ENCODE data around the gene TRIM4. TPM values are rescaled to one million over a fixed set of nuclear protein-coding genes. Genes with fewer than 3 reads are reported as not detected.

Gene TRIM4, protein sequence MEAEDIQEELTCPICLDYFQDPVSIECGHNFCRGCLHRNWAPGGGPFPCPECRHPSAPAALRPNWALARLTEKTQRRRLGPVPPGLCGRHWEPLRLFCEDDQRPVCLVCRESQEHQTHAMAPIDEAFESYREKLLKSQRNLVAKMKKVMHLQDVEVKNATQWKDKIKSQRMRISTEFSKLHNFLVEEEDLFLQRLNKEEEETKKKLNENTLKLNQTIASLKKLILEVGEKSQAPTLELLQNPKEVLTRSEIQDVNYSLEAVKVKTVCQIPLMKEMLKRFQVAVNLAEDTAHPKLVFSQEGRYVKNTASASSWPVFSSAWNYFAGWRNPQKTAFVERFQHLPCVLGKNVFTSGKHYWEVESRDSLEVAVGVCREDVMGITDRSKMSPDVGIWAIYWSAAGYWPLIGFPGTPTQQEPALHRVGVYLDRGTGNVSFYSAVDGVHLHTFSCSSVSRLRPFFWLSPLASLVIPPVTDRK
- 12.5 TPM for total RNA-seq

DNA sequence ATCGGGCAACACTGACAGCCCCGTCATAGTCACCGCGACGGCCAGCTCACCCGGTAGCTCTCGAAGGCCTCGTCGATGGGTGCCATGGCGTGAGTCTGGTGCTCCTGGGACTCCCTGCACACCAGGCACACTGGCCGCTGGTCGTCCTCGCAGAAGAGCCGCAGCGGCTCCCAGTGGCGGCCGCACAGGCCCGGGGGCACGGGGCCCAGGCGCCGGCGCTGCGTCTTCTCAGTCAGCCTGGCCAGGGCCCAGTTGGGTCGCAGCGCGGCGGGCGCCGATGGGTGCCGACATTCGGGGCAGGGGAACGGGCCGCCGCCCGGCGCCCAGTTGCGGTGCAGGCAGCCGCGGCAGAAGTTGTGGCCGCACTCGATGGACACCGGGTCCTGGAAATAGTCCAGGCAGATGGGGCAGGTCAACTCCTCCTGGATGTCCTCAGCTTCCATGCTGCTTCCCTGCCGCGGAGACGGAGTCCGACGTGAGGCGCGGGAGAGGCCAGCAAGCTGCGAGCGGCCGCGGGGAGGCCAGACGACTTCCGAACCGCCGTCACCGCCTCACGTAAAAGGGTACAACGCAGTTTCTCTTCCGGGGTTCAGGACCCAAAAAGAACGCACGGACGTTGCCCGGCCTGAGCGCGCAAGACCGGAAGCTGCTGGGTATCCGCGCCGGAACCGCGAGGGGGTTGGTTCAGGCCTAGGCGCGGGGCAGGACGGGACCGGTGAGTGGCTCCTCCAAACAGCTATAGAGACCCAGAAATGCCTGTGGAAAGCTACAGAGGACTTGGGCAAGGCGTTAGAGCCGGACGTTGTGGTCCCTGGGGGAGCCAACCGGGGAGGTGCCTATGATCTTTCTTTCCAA, at the start of gene TRIM4:
TSS of gene TRIM4 (minus strand) at position 572 of the 855 bp plus-strand sequence. CDS start at position 443, 129 bp downstream.

GRCh38 chr7:99928994-99929729, 9.8 kb upstream of the TRIM4 start, which contains the start of gene GJC3:
GJC3 (minus strand) TSS chr7:99929620; CDS start chr7:99929620, 0 bp downstream.

DNA sequence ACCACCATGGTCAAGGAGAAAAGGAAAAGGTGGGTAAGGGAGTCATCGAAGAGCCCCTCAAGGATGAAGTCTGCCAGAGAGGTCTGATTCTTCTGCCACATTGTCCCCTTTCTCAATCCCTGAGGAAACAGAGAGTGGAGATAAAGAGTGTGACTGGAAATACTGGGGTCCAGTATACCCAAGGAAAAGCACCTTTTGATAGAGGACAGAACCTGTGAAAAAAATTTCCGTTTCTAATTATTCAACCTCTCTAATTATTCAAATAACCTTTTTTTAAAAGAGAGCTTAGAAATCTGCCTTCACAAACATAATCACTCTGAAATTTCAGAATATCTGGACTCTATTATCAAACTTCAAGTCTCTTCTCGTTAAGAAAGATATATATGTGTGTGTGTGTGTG, 42.4 kb downstream of the TRIM4 start, which contains the start of gene OR2AE1:
TSS of gene OR2AE1 (minus strand) at position 101 of the 400 bp plus-strand sequence. CDS start at position 101, 0 bp downstream.

Small RNA genes lying within 50 kb of the gene (small RNA-seq; reads per million reads assigned to genes)
- gene AC011904.1, result not detected
- gene CYP3A52P, result not detected
- gene RF00019, result not detected
- gene RF00561, result not detected

Other genes with a start within 250 kb of the TRIM4 start
- not detected for gene CYP3A5, start 239.5 kb downstream of the TRIM4 start, total RNA-seq
- gene CYP3A7, start 184.3 kb downstream of the TRIM4 start, total RNA-seq, result not detected
- not detected for gene CYP3A4, start 135.3 kb downstream of the TRIM4 start, total RNA-seq
- gene CYP3A43, start 91.5 kb downstream of the TRIM4 start, total RNA-seq, result not detected
- not detected for gene OR2AE1, start 42.5 kb downstream of the TRIM4 start, total RNA-seq
- not detected for gene GJC3, start 10.1 kb upstream of the TRIM4 start, total RNA-seq
- gene AZGP1, start 56.5 kb upstream of the TRIM4 start, total RNA-seq, result not detected
- gene ZKSCAN1, start 96.1 kb upstream of the TRIM4 start, total RNA-seq, result 78.9 TPM
- 13.4 TPM for gene ZSCAN21, start 130.2 kb upstream of the TRIM4 start, total RNA-seq
- gene ZNF3, start 162.2 kb upstream of the TRIM4 start, total RNA-seq, result 39.4 TPM
- gene COPS6, start 169.4 kb upstream of the TRIM4 start, total RNA-seq, result 48.9 TPM
- gene MCM7, start 181.9 kb upstream of the TRIM4 start, total RNA-seq, result 38.5 TPM
- gene AP4M1, start 182.1 kb upstream of the TRIM4 start, total RNA-seq, result 20.5 TPM
- 31.4 TPM for gene TAF6, start 199.8 kb upstream of the TRIM4 start, total RNA-seq
- 22.8 TPM for gene CNPY4, start 200.1 kb upstream of the TRIM4 start, total RNA-seq
- 5.3 TPM for gene MBLAC1, start 207.4 kb upstream of the TRIM4 start, total RNA-seq
- 48.9 TPM for gene LAMTOR4, start 229.4 kb upstream of the TRIM4 start, total RNA-seq
- 16.8 TPM for gene TRAPPC14, start 239.2 kb upstream of the TRIM4 start, total RNA-seq
- 3.9 TPM for gene GAL3ST4, start 249.1 kb upstream of the TRIM4 start, total RNA-seq